SJCRH30 (cell line): ENCODE measurements around the gene PLEKHH1. TPM values are rescaled to one million over a fixed set of nuclear protein-coding genes. Genes with fewer than 3 reads are reported as not detected.
A peak's percentile ranks its signal among the peaks of the same experiment; 100 is the strongest.
"Not testable (repeated sequence)": the region's sequence is repeated elsewhere in the genome, so short reads cannot be mapped to it uniquely, and the experiment has no call there.

ENCODE experiments used
- DNase-seq, 2 experiments: peaks; one replicate each; pipeline ENCODE4 v3.0.0-alpha.2; 2015 to 2020
- H3K27ac ChIP-seq: fragments of 250-450 bp; sonication (Bioruptor Pico); 2 replicates; pipeline ENCODE4 v1.5.1; 2020; ENCODE audit warnings: mild to moderate bottlenecking, moderate library complexity
- H3K27me3 ChIP-seq: fragments of 250-450 bp; sonication (Bioruptor Pico); 2 replicates; pipeline ENCODE4 v1.5.1; 2020; ENCODE audit warnings: mild to moderate bottlenecking, moderate library complexity
- H3K36me3 ChIP-seq: fragments of 250-450 bp; sonication (Bioruptor Pico); 2 replicates; pipeline ENCODE4 v1.5.1; 2020; ENCODE audit warnings: mild to moderate bottlenecking, moderate library complexity
- H3K4me1 ChIP-seq: fragments of 250-450 bp; sonication (Bioruptor Pico); 2 replicates; pipeline ENCODE4 v1.5.1; 2020; ENCODE audit warnings: mild to moderate bottlenecking, moderate library complexity
- H3K4me3 ChIP-seq: fragments of 250-450 bp; sonication (Bioruptor Pico); 2 replicates; pipeline ENCODE4 v1.5.1; 2020; ENCODE audit warnings: mild to moderate bottlenecking, moderate library complexity
- H3K9me3 ChIP-seq: fragments of 250-450 bp; sonication (Bioruptor Pico); replicated peaks from 2 replicates; pipeline ENCODE4 v1.5.1; 2020; ENCODE audit warnings: mild to moderate bottlenecking, moderate library complexity
- total RNA-seq: library from RNA; depleted of rRNA; stranded (reverse); fragments of >200 nt; shearing (Covaris generic); gene quantifications from 2 replicates; pipeline ENCODE4 v1.2.3, GENCODE V29; 2014; rRNA removed

PLEKHH1 gene
- total RNA-seq, 1 experiment from 2014 or later, result 0.75 TPM

DNA sequence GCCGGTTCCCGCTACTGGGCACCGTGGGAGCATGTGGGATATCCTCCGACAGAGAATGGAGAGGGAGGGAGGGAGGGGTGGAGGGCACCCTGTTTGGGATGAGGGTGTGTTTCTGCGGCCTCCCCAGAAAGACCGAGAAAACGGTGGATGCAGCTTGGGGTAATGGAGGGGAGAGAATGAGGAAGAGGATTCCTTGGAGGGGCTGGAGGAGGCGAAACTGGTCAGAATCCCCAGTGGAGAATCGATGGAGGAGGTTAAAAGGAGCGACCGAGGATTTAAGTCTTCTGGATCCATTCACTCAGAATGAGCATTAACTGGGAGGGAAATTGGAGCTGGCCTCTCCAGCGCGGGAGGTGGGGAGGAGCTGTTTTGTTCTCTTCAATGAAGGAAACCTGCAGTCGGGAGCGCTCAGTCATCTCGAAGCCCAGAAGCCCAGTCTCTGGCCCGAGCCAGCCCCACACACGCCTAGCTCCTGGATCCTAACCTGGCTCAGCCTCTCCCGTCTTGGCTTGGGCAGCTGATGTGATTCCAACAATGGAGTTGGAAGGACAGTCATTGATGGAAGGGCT is 87.2 kb downstream of the PLEKHH1 start:
- Histone ChIP-seq H3K27ac (no peak overlapping the region), H3K36me3 (no peaks in the 10 kb centered on the region), H3K27me3 (no peaks in the 10 kb centered on the region), H3K9me3 (no peaks in the 10 kb centered on the region), H3K4me3 (peak overlapping the region; percentile 67), H3K4me1 (no peaks in the 10 kb centered on the region)
- DNase-seq, result peak; percentile 7 to 37

DNA sequence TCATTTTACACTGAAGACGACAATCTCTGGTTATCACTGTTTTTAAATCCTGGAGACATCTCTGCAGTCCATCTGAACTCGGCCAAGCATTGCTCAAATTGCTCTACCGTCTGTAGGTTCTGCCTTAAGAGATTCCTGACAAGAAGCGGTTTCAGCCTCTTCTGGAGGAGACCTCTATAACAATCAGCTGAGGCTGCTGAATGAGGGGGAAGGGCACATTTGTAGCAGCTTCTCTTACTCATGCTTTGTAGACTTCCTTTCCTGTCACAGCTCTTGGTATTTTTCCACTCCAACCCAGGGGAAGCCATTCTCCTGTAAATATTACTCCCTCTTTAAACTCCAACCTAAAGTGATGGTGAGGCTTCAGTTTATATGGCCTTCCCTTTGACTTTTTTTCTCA is 89.6 kb downstream of the PLEKHH1 start:
- Histone ChIP-seq H3K4me1 (no peaks in the 10 kb centered on the region), H3K27ac (no peak overlapping the region), H3K4me3 (no peak overlapping the region), H3K27me3 (no peaks in the 10 kb centered on the region), H3K36me3 (no peaks in the 10 kb centered on the region), H3K9me3 (no peaks in the 10 kb centered on the region)
- no peak for DNase-seq

DNA sequence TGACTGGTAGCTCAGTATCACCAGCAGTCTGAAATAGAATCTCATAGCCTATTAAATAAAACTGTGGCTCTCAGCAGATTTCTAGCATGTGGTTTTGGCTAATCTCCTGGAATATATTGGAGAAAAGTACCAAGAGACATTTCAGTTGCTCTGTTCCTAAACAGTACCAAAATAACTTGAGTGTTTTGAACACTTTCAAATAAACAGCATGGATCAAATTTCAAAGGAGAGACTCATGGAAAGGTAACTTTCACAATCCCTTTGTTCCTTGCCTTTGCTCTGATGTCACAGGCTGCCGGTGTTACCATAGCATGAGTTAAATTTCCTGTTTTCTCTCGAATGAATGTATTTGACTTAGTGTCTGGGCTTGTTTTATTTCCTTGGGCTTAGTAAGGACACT is 90.0 kb downstream of the PLEKHH1 start:
- H3K4me1 ChIP-seq, result no peaks in the 10 kb centered on the region
- H3K4me3 ChIP-seq, result no peak overlapping the region
- H3K9me3 ChIP-seq, result no peaks in the 10 kb centered on the region
- no peak for DNase-seq
- H3K27ac ChIP-seq, result no peak overlapping the region
- no peaks in the 10 kb centered on the region for H3K27me3 ChIP-seq
- H3K36me3 ChIP-seq, result no peaks in the 10 kb centered on the region

DNA sequence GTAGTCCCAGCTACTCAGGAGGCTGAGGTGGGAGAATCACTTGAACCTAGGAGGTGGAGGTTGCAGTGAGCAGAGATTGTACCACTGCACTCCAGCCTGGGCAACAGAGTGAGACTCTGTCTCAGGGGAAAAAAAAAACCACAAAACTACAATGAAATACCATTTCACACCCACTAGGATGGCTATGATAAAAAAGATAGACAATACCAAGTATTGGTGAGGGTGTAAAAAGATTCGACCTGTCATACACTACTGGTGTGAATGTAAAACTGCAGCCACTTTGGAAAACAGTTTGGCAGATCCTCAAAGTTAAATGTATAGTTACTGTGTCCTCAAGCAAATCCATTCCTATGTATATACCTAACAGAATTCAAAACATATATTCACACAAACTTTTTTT is 93.0 kb downstream of the PLEKHH1 start:
- H3K4me1 ChIP-seq, DNase-seq, H3K36me3 ChIP-seq, H3K9me3 ChIP-seq, H3K27ac ChIP-seq, H3K27me3 ChIP-seq, H3K4me3 ChIP-seq: not testable (repeated sequence)

DNA sequence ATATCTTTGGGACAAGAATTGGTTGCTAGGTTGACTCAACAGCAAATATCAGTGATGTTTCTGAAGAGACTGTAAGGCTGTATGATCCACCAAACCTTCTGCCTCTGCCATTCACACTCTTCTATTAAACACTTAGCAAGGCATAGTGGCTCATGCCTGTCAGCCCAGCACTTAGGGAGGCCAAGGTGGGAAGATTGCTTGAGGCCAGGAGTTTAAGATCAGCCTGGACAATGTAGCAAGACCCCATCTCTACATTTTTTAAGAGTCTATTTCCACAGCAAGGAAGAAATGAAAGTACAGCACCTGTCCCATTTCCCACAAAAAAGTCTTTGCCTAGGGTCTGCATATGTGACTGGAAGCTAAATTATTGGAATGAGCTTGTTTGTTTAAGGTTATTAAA is 94.4 kb downstream of the PLEKHH1 start:
- Histone ChIP-seq H3K27me3 (no peaks in the 10 kb centered on the region), H3K27ac (no peak overlapping the region), H3K4me1 (no peaks in the 10 kb centered on the region), H3K9me3 (no peaks in the 10 kb centered on the region), H3K4me3 (no peak overlapping the region), H3K36me3 (no peaks in the 10 kb centered on the region)
- DNase-seq, result no peak

DNA sequence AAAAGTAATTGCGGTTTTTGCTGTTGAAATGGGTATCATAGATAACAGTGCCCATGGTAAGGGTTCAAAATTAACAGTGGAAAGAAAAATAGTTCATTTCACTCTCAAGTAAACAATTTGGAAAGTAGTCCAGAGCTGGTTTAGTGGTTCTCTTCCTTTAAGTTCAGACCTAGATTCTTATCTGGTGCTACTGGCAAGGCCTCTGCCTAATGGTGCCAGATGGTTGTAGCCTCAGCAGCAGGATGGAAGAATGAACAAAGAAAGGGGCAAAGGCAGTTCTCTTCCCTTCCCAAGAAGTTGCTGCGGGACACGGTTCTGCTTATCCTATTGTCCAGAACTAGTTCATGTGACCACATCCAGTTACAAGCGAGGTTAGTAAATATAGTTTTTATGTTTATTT is 97.1 kb downstream of the PLEKHH1 start:
- no peaks in the 10 kb centered on the region for H3K36me3 ChIP-seq
- no peaks in the 10 kb centered on the region for H3K27me3 ChIP-seq
- no peak overlapping the region for H3K27ac ChIP-seq
- no peaks in the 10 kb centered on the region for H3K4me1 ChIP-seq
- H3K4me3 ChIP-seq, result no peak overlapping the region
- H3K9me3 ChIP-seq, result no peaks in the 10 kb centered on the region
- no peak for DNase-seq

DNA sequence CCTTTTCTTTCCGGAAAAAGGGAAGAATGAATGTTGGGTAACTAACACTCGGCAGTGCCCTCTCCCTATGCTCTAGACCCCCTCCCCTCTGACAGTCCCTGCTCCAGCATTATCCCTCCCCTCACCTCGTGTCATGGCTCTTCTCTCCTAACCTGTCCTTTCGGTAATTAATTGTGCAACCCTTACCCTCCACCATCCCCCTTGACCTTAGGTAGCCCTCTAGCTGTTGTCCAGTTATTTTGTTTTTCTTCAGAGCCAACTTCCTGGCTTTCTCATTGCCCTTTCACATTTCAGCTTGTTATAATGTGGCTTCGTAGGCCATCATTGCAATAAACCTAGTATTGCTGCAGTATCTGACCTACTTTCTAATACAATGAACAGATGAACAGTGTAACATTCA is 97.8 kb downstream of the PLEKHH1 start:
- H3K9me3 ChIP-seq, result no peaks in the 10 kb centered on the region
- DNase-seq, result no peak
- no peak overlapping the region for H3K27ac ChIP-seq
- no peaks in the 10 kb centered on the region for H3K36me3 ChIP-seq
- no peaks in the 10 kb centered on the region for H3K4me1 ChIP-seq
- no peaks in the 10 kb centered on the region for H3K27me3 ChIP-seq
- H3K4me3 ChIP-seq, result no peak overlapping the region

DNA sequence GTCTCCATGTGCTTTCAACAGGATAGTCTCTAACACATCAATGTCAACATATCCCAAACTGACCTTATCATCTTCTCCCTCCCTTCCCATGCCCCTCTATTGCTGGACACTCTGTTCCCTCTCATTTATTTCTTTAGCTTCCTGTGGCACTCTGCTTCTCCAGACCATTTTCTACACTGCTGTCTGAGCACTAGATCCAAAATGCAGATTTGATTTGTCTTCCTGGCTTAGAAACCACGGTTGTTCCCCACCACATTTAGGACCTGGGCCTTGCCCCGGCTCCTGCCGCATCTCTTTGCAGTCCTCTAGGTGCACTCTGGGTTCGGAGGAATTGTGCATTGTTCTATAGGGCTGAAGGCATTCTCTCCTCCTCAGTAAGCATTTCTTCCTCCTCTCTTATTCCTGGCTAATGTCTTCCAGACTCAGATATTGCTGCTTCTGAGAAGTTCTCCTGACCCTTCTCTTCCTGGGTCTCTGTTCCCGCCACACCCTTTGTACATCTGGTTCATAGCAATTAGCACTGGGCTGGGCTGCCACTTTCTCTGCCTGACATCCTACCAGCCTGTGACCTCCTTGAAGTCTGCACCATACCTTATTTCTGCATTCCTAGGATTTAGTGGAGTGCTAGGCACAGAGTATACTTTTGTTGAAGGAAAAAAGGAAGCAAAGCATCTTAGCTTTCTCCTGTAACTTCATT is 100.5 kb downstream of the PLEKHH1 start:
- Histone ChIP-seq H3K4me3 (no peak overlapping the region), H3K27me3 (no peaks in the 10 kb centered on the region), H3K4me1 (no peaks in the 10 kb centered on the region), H3K36me3 (no peaks in the 10 kb centered on the region), H3K9me3 (no peaks in the 10 kb centered on the region), H3K27ac (no peak overlapping the region)
- DNase-seq, result no peak

DNA sequence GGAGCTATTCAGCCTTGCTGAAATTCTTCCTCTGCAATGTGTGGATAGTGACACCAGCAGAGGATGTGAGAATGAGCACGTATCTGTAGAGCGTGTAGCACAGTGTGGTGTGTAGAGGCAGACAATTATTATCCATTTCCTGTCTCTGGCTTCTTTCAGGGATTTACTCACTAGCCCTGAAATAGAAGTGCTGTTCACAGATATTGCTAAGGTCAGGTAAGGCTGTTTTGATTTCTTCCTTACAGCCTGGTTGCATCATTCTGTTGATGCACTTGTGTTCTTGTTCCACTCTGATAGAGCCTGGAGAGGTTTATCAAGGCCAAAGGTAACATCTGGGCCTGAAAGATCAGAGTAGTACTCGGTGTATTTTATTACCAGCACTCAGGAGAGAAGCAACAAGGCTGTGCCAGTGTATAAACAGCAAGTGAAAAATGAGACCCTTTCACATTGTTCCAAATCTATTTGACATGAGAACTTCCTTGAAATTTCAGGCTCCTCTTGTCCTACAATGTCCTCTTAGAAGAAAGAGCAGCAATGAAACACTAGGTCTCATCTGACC is 103.3 kb downstream of the PLEKHH1 start:
- DNase-seq, result no peak
- H3K4me3 ChIP-seq, result no peak overlapping the region
- H3K4me1 ChIP-seq, result no peaks in the 10 kb centered on the region
- H3K27ac ChIP-seq, result no peak overlapping the region
- no peaks in the 10 kb centered on the region for H3K36me3 ChIP-seq
- H3K9me3 ChIP-seq, result no peaks in the 10 kb centered on the region; the same call in 1 of the 2 replicates
- no peaks in the 10 kb centered on the region for H3K27me3 ChIP-seq

DNA sequence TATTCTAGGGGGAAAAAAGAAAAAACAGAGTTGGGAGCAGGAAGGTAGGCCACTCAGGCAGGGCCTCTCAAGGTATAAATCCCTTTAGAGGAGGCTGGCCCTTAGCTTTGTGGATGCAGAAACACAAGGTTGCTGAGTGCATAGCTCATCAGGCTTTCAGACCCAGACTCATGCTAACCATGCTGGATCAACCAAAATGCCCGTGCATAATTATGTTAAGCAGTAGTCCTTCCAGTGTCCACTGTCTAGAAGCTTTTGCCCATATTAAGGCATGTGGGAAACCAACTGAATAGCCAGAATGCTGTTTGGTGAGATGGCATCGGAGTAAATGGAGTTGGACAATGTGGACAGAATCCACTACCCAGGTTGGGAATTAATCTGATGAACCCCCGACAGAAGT is 105.6 kb downstream of the PLEKHH1 start:
- H3K9me3 ChIP-seq, result no peaks in the 10 kb centered on the region; the same call in 1 of the 2 replicates
- no peaks in the 10 kb centered on the region for H3K27me3 ChIP-seq
- no peak for DNase-seq
- H3K27ac ChIP-seq, result no peak overlapping the region
- H3K36me3 ChIP-seq, result no peaks in the 10 kb centered on the region
- no peaks in the 10 kb centered on the region for H3K4me1 ChIP-seq
- H3K4me3 ChIP-seq, result no peak overlapping the region

Other genes starting within 250 kb of the PLEKHH1 start
- gene ATP6V1D, start 173.5 kb upstream of the PLEKHH1 start, total RNA-seq, result 65.2 and 77.8 TPM in 2 replicates
- 232 and 236 TPM in 2 replicates for gene EIF2S1, start 173.0 kb upstream of the PLEKHH1 start, total RNA-seq
- not detected in 2 replicates for gene PLEK2, start 121.1 kb upstream of the PLEKHH1 start, total RNA-seq
- gene TMEM229B, start 44.6 kb upstream of the PLEKHH1 start, total RNA-seq, result not detected in 2 replicates
- 17.4 and 18.4 TPM in 2 replicates for gene PIGH, start 67.0 kb downstream of the PLEKHH1 start, total RNA-seq
- gene ARG2, start 86.6 kb downstream of the PLEKHH1 start, total RNA-seq, result 8.6 and 9.7 TPM in 2 replicates
- 34.7 and 35.3 TPM in 2 replicates for gene VTI1B, start 141.3 kb downstream of the PLEKHH1 start, total RNA-seq
- 71.9 and 77.0 TPM in 2 replicates for gene RDH11, start 162.5 kb downstream of the PLEKHH1 start, total RNA-seq
- gene RDH12, start 168.6 kb downstream of the PLEKHH1 start, total RNA-seq, result not detected in 2 replicates